HEK293T (cell line): ENCODE results near the gene CAMK1G.

Experiments used
- CTCF ChIA-PET: fragments of 350-600 bp; formaldehyde crosslinking; extraction: SDS; loops from one replicate; lab custom pipeline; 2021; ENCODE audit warnings: antibody characterized with exemption, inconsistent platforms; lab: Yijun Ruan, JAX
- POLR2A ChIA-PET: fragments of 350-600 bp; formaldehyde crosslinking; extraction: SDS; loops from one replicate; lab custom pipeline; 2020; ENCODE audit warnings: antibody characterized with exemption, inconsistent platforms; lab: Yijun Ruan, JAX
- DNase-seq: peaks from one replicate; pipeline ENCODE4 v3.0.0; 2012; ENCODE audit warnings: mixed read lengths; ENCODE audit errors: extremely low spot score
- ARNT ChIP-seq: fragments of 450-650 bp; IDR thresholded peaks from 2 replicates; pipeline ENCODE4 v1.6.1; 2017; ENCODE audit warnings: mild to moderate bottlenecking
- BHLHE40 ChIP-seq: fragments of 450-650 bp; IDR thresholded peaks from 2 replicates; pipeline ENCODE4 v1.6.1; 2016; ENCODE audit warnings: mild to moderate bottlenecking, moderate library complexity, borderline replicate concordance
- CTBP1 ChIP-seq: fragments of 450-650 bp; IDR thresholded peaks from 2 replicates; pipeline ENCODE4 v1.6.1; 2016; ENCODE audit warnings: borderline replicate concordance
- ELF4 ChIP-seq: fragments of 450-650 bp; IDR thresholded peaks from 2 replicates; pipeline ENCODE4 v1.6.1; 2017; ENCODE audit warnings: antibody characterized with exemption
- FOXA1 ChIP-seq: fragments of 450-650 bp; IDR thresholded peaks from 2 replicates; pipeline ENCODE4 v1.6.1; 2016; ENCODE audit warnings: mild to moderate bottlenecking
- FOXK2 ChIP-seq: fragments of 450-650 bp; IDR thresholded peaks from 2 replicates; pipeline ENCODE4 v1.6.1; 2016; ENCODE audit warnings: mild to moderate bottlenecking
- FOXM1 ChIP-seq: fragments of 450-650 bp; IDR thresholded peaks from 2 replicates; pipeline ENCODE4 v1.6.1; 2017; ENCODE audit warnings: mild to moderate bottlenecking, borderline replicate concordance
- HDGF ChIP-seq: fragments of 450-650 bp; IDR thresholded peaks from 2 replicates; pipeline ENCODE4 v1.6.1; 2017; ENCODE audit warnings: antibody characterized with exemption, borderline replicate concordance
- L3MBTL2 ChIP-seq: fragments of 450-650 bp; conservative IDR thresholded peaks from 2 replicates; pipeline ENCODE4 v1.6.1; 2016; ENCODE audit warnings: mild to moderate bottlenecking
- LEF1 ChIP-seq: fragments of 450-650 bp; IDR thresholded peaks from 2 replicates; pipeline ENCODE4 v1.6.1; 2017; ENCODE audit warnings: mild to moderate bottlenecking, borderline replicate concordance
- NFRKB ChIP-seq: fragments of 450-650 bp; IDR thresholded peaks from 2 replicates; pipeline ENCODE4 v1.6.1; 2016; ENCODE audit warnings: mild to moderate bottlenecking, moderate library complexity
- PKNOX1 ChIP-seq: fragments of 450-650 bp; IDR thresholded peaks from 2 replicates; pipeline ENCODE4 v1.6.1; 2016
- SP1 ChIP-seq: fragments of 450-650 bp; IDR thresholded peaks from 2 replicates; pipeline ENCODE4 v1.6.1; 2017
- SUZ12 ChIP-seq: fragments of 450-650 bp; IDR thresholded peaks from 2 replicates; pipeline ENCODE4 v1.6.1; 2016; ENCODE audit warnings: mild to moderate bottlenecking
- TARDBP ChIP-seq: fragments of 450-650 bp; IDR thresholded peaks from 2 replicates; pipeline ENCODE4 v1.6.1; 2016
- ZNF384 ChIP-seq: fragments of 450-650 bp; IDR thresholded peaks from 2 replicates; pipeline ENCODE4 v1.6.1; 2016

The CAMK1G gene

GRCh38 chr1:209545423-209545822 lies 38.1 kb upstream of the CAMK1G start:
- no peak for DNase-seq
- POLR2A ChIA-PET, result no interaction called here
- no peak for TF ChIP-seq CTBP1
- CTCF ChIA-PET, result no interaction called here

GRCh38 chr1:209546390-209547085 lies 37.0 kb upstream of the CAMK1G start:
- ChIA-PET CTCF (interaction anchor here (0.6 kb wide), 1 partner anchor 239 kb away, joined by 5 read pairs; no protein-coding TSS in a partner anchor), POLR2A (no interaction called here)
- no peak for TF ChIP-seq NFRKB
- TF ChIP-seq ELF4, result no peak
- TF ChIP-seq PKNOX1, result no peak
- TF ChIP-seq ARNT, result no peak
- no peak for TF ChIP-seq ZNF384
- TF ChIP-seq FOXM1, result no peak
- TF ChIP-seq FOXA1, result no peak
- no peak for TF ChIP-seq CTBP1
- TF ChIP-seq SP1, result no peak
- no peak for TF ChIP-seq TARDBP
- no peak for TF ChIP-seq LEF1
- no peak for TF ChIP-seq L3MBTL2
- no peak for TF ChIP-seq HDGF
- no peak for TF ChIP-seq BHLHE40
- no peak for DNase-seq

GRCh38 chr1:209547626-209548025 lies 35.9 kb upstream of the CAMK1G start:
- no peak for DNase-seq
- ChIA-PET CTCF (interaction anchor here (0.5 to 0.6 kb wide), 2 partner anchors 142 to 240 kb away, joined by 3 to 5 read pairs; no protein-coding TSS in a partner anchor), POLR2A (no interaction called here)
- TF ChIP-seq NFRKB, result no peak
- no peak for TF ChIP-seq FOXM1
- TF ChIP-seq L3MBTL2, result no peak
- no peak for TF ChIP-seq SUZ12
- TF ChIP-seq SP1, result no peak
- TF ChIP-seq FOXK2, result no peak
- no peak for TF ChIP-seq CTBP1
- TF ChIP-seq BHLHE40, result no peak
- no peak for TF ChIP-seq ARNT
- no peak for TF ChIP-seq PKNOX1
- no peak for TF ChIP-seq LEF1
- TF ChIP-seq HDGF, result no peak
- no peak for TF ChIP-seq FOXA1
- TF ChIP-seq ELF4, result no peak
- no peak for TF ChIP-seq TARDBP
- TF ChIP-seq ZNF384, result no peak

- peak; percentile 64 for DNase-seq
- ChIA-PET CTCF (interaction anchor here (0.6 to 2.0 kb wide), 4 partner anchors 11 to 27 kb away, joined by 3 to 5 read pairs (median 3); no protein-coding TSS in a partner anchor), POLR2A (no interaction called here)
- TF ChIP-seq CTBP1 (no peak), PKNOX1 (no peak), FOXA1 (no peak), HDGF (no peak), ARNT (no peak), FOXM1 (no peak), ELF4 (no peak), L3MBTL2 (no peak), SP1 (no peak), ZNF384 (no peak), BHLHE40 (no peak), NFRKB (no peak), LEF1 (no peak), SUZ12 (no peak), FOXK2 (no peak), TARDBP (no peak)
Observed at GRCh38 chr1:209549443-209550205, 33.9 kb upstream of the CAMK1G start.

- DNase-seq, result no peak
- CTCF ChIA-PET, result interaction anchor here (1.1 kb wide), 1 partner anchor 11 kb away, joined by 3 read pairs; no protein-coding TSS in a partner anchor
- POLR2A ChIA-PET, result no interaction called here
- TF ChIP-seq BHLHE40, result no peak
- no peak for TF ChIP-seq ZNF384
- TF ChIP-seq ARNT, result no peak
- TF ChIP-seq CTBP1, result no peak
- TF ChIP-seq ELF4, result no peak
- TF ChIP-seq SUZ12, result no peak
- TF ChIP-seq FOXM1, result no peak
- no peak for TF ChIP-seq FOXA1
- TF ChIP-seq TARDBP, result no peak
- TF ChIP-seq PKNOX1, result no peak
- TF ChIP-seq L3MBTL2, result no peak
- no peak for TF ChIP-seq SP1
- TF ChIP-seq NFRKB, result no peak
- TF ChIP-seq LEF1, result no peak
- TF ChIP-seq FOXK2, result no peak
- TF ChIP-seq HDGF, result no peak
Observed at GRCh38 chr1:209550519-209550918, 33.0 kb upstream of the CAMK1G start.
